Skeletal muscle tissue (tissue), 4 donors: ENCODE results near the gene KIF24. TPM values are rescaled to one million over a fixed set of nuclear protein-coding genes. Genes with fewer than 3 reads are reported as not detected.
"Not testable (repeated sequence)": the region's sequence is repeated elsewhere in the genome, so short reads cannot be mapped to it uniquely, and the experiment has no call there.

Experiments
- H3K27ac ChIP-seq: one replicate; pipeline ENCODE4 v1.7.0; 2013; ENCODE audit warnings: mild to moderate bottlenecking, low read depth, low read length, inconsistent platforms
- H3K27me3 ChIP-seq, 3 donors: one replicate each; pipeline ENCODE4 v1.7.0; 2013; ENCODE audit warnings: low read length in 3 of 3; ENCODE audit not compliant: control insufficient read depth in 3 of 3, insufficient read depth in 3 of 3
- H3K36me3 ChIP-seq, 3 donors: one replicate each; pipeline ENCODE4 v1.7.0; 2013; ENCODE audit warnings: low read length in 3 of 3; ENCODE audit not compliant: control insufficient read depth in 3 of 3, insufficient read depth in 3 of 3
- H3K4me1 ChIP-seq, 3 donors: one replicate each; pipeline ENCODE4 v1.7.0; 2013; ENCODE audit warnings: low read length in 3 of 3, mild to moderate bottlenecking in 3 of 3; ENCODE audit not compliant: control insufficient read depth in 3 of 3, insufficient read depth in 3 of 3
- H3K4me3 ChIP-seq, 3 donors: one replicate each; pipeline ENCODE4 v1.7.0; 2013; ENCODE audit warnings: low read length in 3 of 3
- H3K9ac ChIP-seq, 3 donors: one replicate each; pipeline ENCODE4 v1.7.0; 2013; ENCODE audit warnings: low read length in 3 of 3, mild to moderate bottlenecking in 3 of 3, moderate library complexity in 2 of 3, low read depth in 1 of 3
- H3K9me3 ChIP-seq, 3 donors: one replicate each; pipeline ENCODE4 v1.7.0; 2013; ENCODE audit warnings: low read length in 3 of 3; ENCODE audit not compliant: control insufficient read depth in 3 of 3
- total RNA-seq: library from RNA; depleted of rRNA; stranded (reverse); fragments of >200 nt; gene quantifications from one replicate; pipeline ENCODE4 v1.2.3, GENCODE V29; 2014
- donor health status: Osteomylitis.

Gene KIF24
- total RNA-seq, 1 donor from 2014 or later, result 5.7 TPM

DNA sequence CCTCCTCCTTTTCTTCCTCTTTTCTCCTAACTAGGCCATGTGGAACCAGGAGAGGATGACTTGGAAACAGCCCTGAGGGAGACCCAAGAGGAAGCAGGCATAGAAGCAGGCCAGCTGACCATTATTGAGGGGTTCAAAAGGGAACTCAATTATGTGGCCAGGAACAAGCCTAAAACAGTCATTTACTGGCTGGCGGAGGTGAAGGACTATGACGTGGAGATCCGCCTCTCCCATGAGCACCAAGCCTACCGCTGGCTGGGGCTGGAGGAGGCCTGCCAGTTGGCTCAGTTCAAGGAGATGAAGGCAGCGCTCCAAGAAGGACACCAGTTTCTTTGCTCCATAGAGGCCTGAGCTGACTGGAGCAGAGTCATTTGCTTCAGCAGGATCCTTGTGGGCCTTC is 14.0 kb upstream of the KIF24 start:
- Histone ChIP-seq H3K4me1 (peaks cover 35 to 41% (median 37%) of the 10 kb centered on the region in 3 donors), H3K4me3 (peak overlapping the region in 1 of 3 donors; percentile 49), H3K36me3 (peaks cover 8 to 28% (median 17%) of the 10 kb centered on the region in 3 donors), H3K9me3 (no peaks in the 10 kb centered on the region), H3K27ac (peak overlapping the region; percentile 72), H3K9ac (peak overlapping the region in 2 of 3 donors; percentile 56 to 63), H3K27me3 (no peaks in the 10 kb centered on the region)

DNA sequence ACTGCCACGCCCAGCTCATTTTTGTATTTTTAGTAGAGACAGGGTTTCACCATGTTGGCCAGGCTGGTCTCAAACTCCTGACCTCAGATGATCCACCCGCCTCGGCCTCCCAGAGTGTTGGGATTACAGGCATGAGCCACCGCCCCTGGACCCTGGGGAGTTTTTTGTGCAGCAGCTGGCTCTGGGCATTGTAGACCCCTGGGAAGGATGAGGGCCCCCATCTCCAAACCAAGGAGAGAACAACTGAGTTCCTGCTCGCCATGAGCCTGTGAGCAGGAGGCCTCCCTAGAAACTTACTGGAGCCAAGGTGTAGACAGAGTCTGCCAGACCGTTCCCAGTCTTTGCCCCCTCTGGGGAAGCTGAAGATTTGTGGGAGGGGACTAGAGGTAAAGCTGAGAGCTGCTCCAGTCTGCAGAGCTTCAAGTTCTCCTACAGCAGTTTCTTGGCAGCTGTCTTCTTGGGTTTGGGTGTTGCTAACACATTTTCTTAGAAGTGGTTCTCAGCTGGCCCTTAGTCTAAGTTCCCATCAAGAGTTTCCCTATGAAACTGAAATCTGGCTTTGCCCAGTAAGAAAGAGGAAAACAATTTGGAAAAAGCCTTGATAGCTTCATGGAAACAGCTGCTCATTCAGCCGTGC is 12.7 kb upstream of the KIF24 start:
- Histone ChIP-seq H3K9ac (no peak overlapping the region), H3K27ac (no peak overlapping the region), H3K9me3 (no peaks in the 10 kb centered on the region), H3K27me3 (no peaks in the 10 kb centered on the region), H3K4me3 (no peak overlapping the region), H3K4me1 (peaks cover 35 to 44% (median 41%) of the 10 kb centered on the region in 3 donors), H3K36me3 (peaks cover 8 to 28% (median 19%) of the 10 kb centered on the region in 3 donors)

DNA sequence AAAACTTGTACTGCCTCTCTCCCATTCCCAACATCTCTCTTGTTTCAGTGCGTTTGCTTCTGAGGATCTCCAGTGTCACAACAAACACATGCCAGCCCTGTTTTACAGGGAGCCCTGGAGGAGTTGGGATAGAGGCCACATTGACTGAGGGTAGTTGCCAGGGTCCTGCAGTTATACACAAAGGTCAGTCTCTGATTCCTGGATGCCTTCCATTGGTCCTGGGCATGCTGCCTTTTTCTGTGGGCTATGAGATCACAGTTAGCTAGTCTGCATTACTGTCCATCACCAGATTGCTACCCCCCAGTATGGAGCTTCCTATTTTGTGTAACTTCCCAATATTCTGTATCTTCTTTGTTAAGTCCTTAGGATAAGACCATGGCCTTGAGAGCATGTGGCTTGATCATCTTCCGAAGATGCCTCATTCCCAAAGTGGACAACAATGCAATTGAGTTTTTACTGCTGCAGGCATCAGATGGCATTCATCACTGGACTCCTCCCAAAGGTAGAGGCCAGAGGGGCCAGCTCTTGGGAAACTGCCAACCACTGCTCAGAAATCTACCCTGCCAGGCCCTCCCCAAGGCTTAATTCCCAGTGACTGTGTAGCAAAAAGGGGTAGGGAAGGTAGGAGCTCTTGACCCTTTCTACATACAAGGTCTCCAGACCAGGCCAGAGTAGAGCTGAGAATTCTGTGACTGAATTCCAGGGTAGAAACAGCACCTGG is 9.8 kb upstream of the KIF24 start:
- Histone ChIP-seq H3K9ac (peak overlapping the region in 2 of 3 donors; percentile 10 to 41), H3K9me3 (no peaks in the 10 kb centered on the region), H3K36me3 (peaks cover 8 to 30% (median 19%) of the 10 kb centered on the region in 3 donors), H3K4me3 (peak overlapping the region in 1 of 3 donors; percentile 14), H3K27ac (no peak overlapping the region), H3K27me3 (no peaks in the 10 kb centered on the region), H3K4me1 (peaks cover 28 to 34% (median 31%) of the 10 kb centered on the region in 3 donors)

DNA sequence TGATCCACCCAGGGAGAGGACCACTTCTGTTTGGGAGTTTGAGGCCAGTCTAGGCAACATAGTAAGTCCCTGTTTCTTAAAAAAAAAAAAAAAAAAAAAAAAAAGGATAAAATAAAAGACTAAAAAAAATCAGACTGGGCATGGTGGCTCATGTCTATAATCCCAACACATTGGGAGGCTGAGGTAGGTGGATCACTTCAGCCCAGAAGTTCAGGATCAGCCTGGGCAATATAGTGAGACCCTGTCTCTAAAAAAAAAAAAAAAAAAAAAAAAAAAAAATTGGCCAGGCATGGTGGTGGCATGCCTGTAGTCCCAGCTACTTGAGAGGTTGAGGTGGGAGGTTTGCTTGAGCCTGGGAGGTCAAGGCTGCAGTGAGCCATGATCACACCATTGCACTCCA is 9.0 kb upstream of the KIF24 start:
- not testable (repeated sequence) for H3K27ac ChIP-seq, H3K9me3 ChIP-seq, H3K27me3 ChIP-seq, H3K4me3 ChIP-seq
- Histone ChIP-seq H3K36me3 (peaks cover 7 to 26% (median 19%) of the 10 kb centered on the region in 3 donors), H3K9ac (peak overlapping the region in 1 of 3 donors; percentile 41), H3K4me1 (peaks cover 20 to 26% (median 24%) of the 10 kb centered on the region in 3 donors)

DNA sequence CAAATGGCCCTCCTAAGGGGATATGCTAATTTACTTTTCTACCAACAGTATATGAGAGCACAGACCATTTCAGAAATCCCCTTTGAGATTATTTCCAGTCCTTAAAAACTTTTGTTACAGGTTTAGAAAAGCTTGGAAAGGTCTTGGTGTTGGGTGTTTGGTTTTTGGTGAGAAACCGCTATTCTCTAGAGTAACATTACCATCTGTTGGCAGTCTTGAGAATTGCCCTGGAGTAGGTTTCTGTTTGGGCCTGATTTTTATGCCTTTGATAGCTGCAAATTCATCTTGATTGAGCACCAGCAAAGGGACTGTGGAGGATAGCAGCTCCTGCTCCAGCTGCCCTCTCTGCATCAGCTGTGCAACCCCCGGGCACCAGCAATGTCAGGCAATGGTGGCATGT is 8.3 kb upstream of the KIF24 start:
- no peak overlapping the region for H3K9ac ChIP-seq
- no peaks in the 10 kb centered on the region for H3K9me3 ChIP-seq
- H3K4me1 ChIP-seq, result peaks cover 15 to 24% (median 20%) of the 10 kb centered on the region in 3 donors
- no peak overlapping the region for H3K27ac ChIP-seq
- no peak overlapping the region for H3K4me3 ChIP-seq
- no peaks in the 10 kb centered on the region for H3K27me3 ChIP-seq
- peaks cover 7 to 26% (median 19%) of the 10 kb centered on the region in 3 donors for H3K36me3 ChIP-seq

DNA sequence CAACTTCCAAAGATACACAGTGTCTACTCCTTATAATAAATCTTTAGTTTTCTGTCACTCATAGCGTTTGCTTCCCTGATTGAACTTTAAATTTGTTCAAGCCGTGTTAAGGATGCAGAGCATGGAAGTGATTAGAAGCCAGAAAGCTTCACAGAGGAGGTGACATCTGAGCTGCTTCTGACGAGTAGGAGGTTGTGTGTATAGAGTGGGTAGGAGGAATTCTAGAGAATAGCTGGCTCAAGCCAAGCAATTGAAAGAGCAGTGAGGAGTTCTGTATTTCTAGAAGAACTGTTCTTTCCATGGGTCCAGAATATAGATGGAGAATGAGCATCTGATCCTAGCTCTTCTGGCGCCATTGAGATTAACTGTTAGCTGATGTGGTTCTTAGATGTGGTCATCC is 6.3 kb upstream of the KIF24 start:
- H3K4me3 ChIP-seq, result no peak overlapping the region
- H3K9me3 ChIP-seq, result no peaks in the 10 kb centered on the region
- peak overlapping the region in 1 of 3 donors; percentile 8 for H3K9ac ChIP-seq
- H3K36me3 ChIP-seq, result peaks cover 4 to 18% (median 11%) of the 10 kb centered on the region in 3 donors
- peaks cover 11 to 32% (median 20%) of the 10 kb centered on the region in 3 donors for H3K4me1 ChIP-seq
- H3K27me3 ChIP-seq, result no peaks in the 10 kb centered on the region
- H3K27ac ChIP-seq, result no peak overlapping the region

DNA sequence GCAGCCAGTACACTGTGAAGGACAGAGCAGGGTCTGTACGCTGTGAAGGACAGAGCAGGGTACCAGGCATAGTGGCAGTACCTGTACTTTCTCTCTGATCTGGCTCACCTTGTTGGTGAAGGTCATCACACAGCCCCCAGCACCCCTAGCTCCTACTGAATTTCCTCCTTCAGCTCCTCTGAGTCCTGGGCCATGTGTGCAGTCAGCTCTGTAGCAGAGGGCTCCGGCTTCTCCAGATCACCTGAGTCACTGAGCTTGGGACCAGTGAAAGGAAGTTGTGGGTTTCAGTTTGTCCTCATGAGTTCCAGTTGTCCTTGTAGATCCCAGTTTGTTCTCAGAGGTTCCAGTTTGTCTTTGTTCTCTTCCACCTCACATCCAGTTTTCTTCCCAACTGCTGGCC is 5.8 kb upstream of the KIF24 start:
- H3K27ac ChIP-seq, result no peak overlapping the region
- H3K36me3 ChIP-seq, result peaks cover 2 to 15% (median 9%) of the 10 kb centered on the region in 3 donors
- no peaks in the 10 kb centered on the region for H3K27me3 ChIP-seq
- H3K9ac ChIP-seq, result peak overlapping the region in 1 of 3 donors; percentile 8
- H3K9me3 ChIP-seq, result no peaks in the 10 kb centered on the region
- H3K4me1 ChIP-seq, result peaks cover 14 to 36% (median 23%) of the 10 kb centered on the region in 3 donors
- no peak overlapping the region for H3K4me3 ChIP-seq

DNA sequence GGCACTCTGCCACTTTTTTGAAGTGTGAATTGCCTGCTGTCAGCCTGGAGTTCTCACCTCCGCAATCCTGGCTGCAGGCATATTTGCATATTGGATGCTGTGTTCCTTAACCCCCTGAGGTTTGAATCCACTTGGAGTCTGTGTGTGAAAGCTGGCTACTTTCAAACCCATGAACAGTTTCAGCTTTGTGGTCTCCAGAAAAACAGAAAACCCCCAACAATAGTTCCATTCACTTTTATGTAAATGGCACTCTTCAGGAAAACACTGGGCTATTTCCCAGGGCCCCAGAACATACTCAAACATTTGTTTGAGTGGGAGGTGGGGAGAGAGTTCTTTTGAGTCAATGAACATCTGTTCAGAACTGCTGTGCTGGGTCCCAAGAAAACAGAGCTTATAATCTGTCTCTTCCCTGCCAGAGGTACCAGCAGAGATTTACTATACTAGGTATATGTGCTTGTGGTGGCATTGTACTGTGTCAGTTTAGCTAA is 5.3 kb upstream of the KIF24 start:
- H3K27ac ChIP-seq, result no peak overlapping the region
- peaks cover 2 to 11% (median 9%) of the 10 kb centered on the region in 3 donors for H3K36me3 ChIP-seq
- H3K4me1 ChIP-seq, result peaks cover 14 to 35% (median 21%) of the 10 kb centered on the region in 3 donors
- H3K9me3 ChIP-seq, result no peaks in the 10 kb centered on the region
- no peak overlapping the region for H3K4me3 ChIP-seq
- H3K9ac ChIP-seq, result no peak overlapping the region
- no peaks in the 10 kb centered on the region for H3K27me3 ChIP-seq

DNA sequence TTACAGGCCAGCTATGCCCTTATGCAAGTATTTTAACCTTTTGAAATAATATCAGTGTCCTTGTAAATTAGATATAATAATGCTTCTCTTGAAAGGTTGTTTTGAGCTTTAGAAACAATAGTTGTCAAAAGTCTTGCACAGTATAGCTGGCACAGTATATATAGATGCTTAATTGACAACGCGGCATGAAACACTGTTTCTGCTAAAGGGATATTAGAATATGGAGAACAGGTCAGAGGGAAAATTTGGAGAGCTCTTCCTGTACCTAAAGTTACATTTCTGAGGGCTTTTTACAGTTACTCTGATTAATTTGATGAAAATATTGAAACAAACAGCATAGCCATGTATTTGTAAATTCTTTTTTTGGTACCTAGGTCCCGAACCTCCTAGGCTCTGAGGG is 4.8 kb upstream of the KIF24 start:
- H3K27ac ChIP-seq, result no peak overlapping the region
- H3K36me3 ChIP-seq, result peaks cover 0 to 6% (median 4%) of the 10 kb centered on the region in 3 donors
- no peaks in the 10 kb centered on the region for H3K9me3 ChIP-seq
- peaks cover 10 to 32% (median 17%) of the 10 kb centered on the region in 3 donors for H3K4me1 ChIP-seq
- no peaks in the 10 kb centered on the region for H3K27me3 ChIP-seq
- H3K4me3 ChIP-seq, result no peak overlapping the region
- no peak overlapping the region for H3K9ac ChIP-seq
